Right atrium auricular region (tissue), 2 donors: Measurements from ENCODE around the gene CST8. TPM values are rescaled to one million over a fixed set of nuclear protein-coding genes. Genes with fewer than 3 reads are reported as not detected.

Source experiments
- DNase-seq: peaks from one replicate; pipeline ENCODE4 v3.0.0-alpha.2; 2019; ENCODE audit warnings: low spot score
- H3K27ac ChIP-seq, 2 donors: fragments of 200-600 bp; sonication (generic); 1 replicate in 1 of 2; 2 replicates in 1 of 2; pipeline ENCODE4 v1.5.1; 2016 to 2019
- H3K27me3 ChIP-seq, 2 donors: fragments of 200-600 bp; sonication (generic); one replicate each; pipeline versions ENCODE4 v1.5.1 to v1.6.0; 2017 to 2019
- H3K36me3 ChIP-seq: fragments of 200-600 bp; sonication (generic); one replicate; pipeline ENCODE4 v1.5.1; 2016
- H3K4me1 ChIP-seq, 2 donors: fragments of 200-600 bp; sonication (generic); one replicate each; pipeline versions ENCODE4 v1.5.1 to v1.6.0; 2017 to 2019
- H3K4me3 ChIP-seq, 2 donors: fragments of 200-600 bp; sonication (generic); 1 replicate in 1 of 2; 2 replicates in 1 of 2; pipeline ENCODE4 v1.5.1; 2017 to 2019; ENCODE audit warnings: mild to moderate bottlenecking in 1 of 2, moderate library complexity in 1 of 2
- H3K9me3 ChIP-seq, 2 donors: fragments of 200-600 bp; sonication (generic); one replicate each; pipeline ENCODE4 v1.5.1; 2019
- CTCF ChIP-seq, 2 donors: fragments of 200-600 bp; sonication (generic); IDR thresholded peaks; one replicate each; pipeline ENCODE4 v1.5.1; 2019; ENCODE audit warnings: antibody characterized with exemption in 2 of 2
- total RNA-seq, 2 donors: library from RNA; depleted of rRNA; stranded (reverse); fragments of >200 nt; gene quantifications; one replicate each; pipeline ENCODE4 v1.1.0, GENCODE V29; 2016

The CST8 gene
- total RNA-seq, 2 donors from 2014 or later = not detected

GRCh38 chr20:23492292-23492691 is 1.4 kb downstream of the CST8 start:
- no peak for DNase-seq
- no peak for TF ChIP-seq CTCF (IDR thresholded peaks at IDR 0.05)
- H3K4me3 ChIP-seq = no peak overlapping the region

GRCh38 chr20:23493172-23493772 is 2.4 kb downstream of the CST8 start:
- DNase-seq = no peak
- Histone ChIP-seq H3K27me3 (no peaks in the 10 kb centered on the region), H3K4me3 (no peak overlapping the region), H3K36me3 (no peaks in the 10 kb centered on the region), H3K9me3 (peaks cover 0 to 3% of the 10 kb centered on the region in 2 donors), H3K4me1 (no peaks in the 10 kb centered on the region), H3K27ac (no peak overlapping the region)
- TF ChIP-seq CTCF (IDR thresholded peaks at IDR 0.05) = no peak

More at GRCh38 chr20:23492292-23492691, 1.4 kb downstream of the CST8 start:
- no peaks in the 10 kb centered on the region for H3K27me3 ChIP-seq
- no peaks in the 10 kb centered on the region for H3K36me3 ChIP-seq
- H3K4me1 ChIP-seq = no peaks in the 10 kb centered on the region
- H3K27ac ChIP-seq = no peak overlapping the region
- peaks cover 0 to 3% of the 10 kb centered on the region in 2 donors for H3K9me3 ChIP-seq

- H3K27ac ChIP-seq = no peak overlapping the region
- TF ChIP-seq CTCF (IDR thresholded peaks at IDR 0.05) = no peak
- no peaks in the 10 kb centered on the region for H3K9me3 ChIP-seq
These were observed 6.6 kb downstream of the CST8 start for GRCh38 chr20:23497536-23497935.

GRCh38 chr20:23501926-23502325 is 11.0 kb downstream of the CST8 start:
- no peak for DNase-seq
- Histone ChIP-seq H3K9me3 (no peaks in the 10 kb centered on the region), H3K4me1 (no peaks in the 10 kb centered on the region), H3K36me3 (no peaks in the 10 kb centered on the region), H3K27ac (no peak overlapping the region), H3K27me3 (no peaks in the 10 kb centered on the region), H3K4me3 (no peak overlapping the region)
- TF ChIP-seq CTCF (IDR thresholded peaks at IDR 0.05) = no peak

More at GRCh38 chr20:23497536-23497935, 6.6 kb downstream of the CST8 start:
- H3K27me3 ChIP-seq = no peaks in the 10 kb centered on the region
- no peak overlapping the region for H3K4me3 ChIP-seq
- DNase-seq = no peak
- no peaks in the 10 kb centered on the region for H3K4me1 ChIP-seq
- H3K36me3 ChIP-seq = no peaks in the 10 kb centered on the region

GRCh38 chr20:23503649-23504048 is 12.7 kb downstream of the CST8 start:
- Histone ChIP-seq H3K4me3 (no peak overlapping the region), H3K27me3 (no peaks in the 10 kb centered on the region), H3K27ac (no peak overlapping the region), H3K4me1 (no peaks in the 10 kb centered on the region), H3K36me3 (no peaks in the 10 kb centered on the region), H3K9me3 (no peaks in the 10 kb centered on the region)
- TF ChIP-seq CTCF (IDR thresholded peaks at IDR 0.05) = no peak
- DNase-seq = no peak

- no peaks in the 10 kb centered on the region for H3K36me3 ChIP-seq
- H3K9me3 ChIP-seq = no peaks in the 10 kb centered on the region
- TF ChIP-seq CTCF (IDR thresholded peaks at IDR 0.05) = no peak
- no peak for DNase-seq
- H3K4me3 ChIP-seq = no peak overlapping the region
- H3K27me3 ChIP-seq = no peaks in the 10 kb centered on the region
- no peak overlapping the region for H3K27ac ChIP-seq
- no peaks in the 10 kb centered on the region for H3K4me1 ChIP-seq
These were observed 16.4 kb downstream of the CST8 start for GRCh38 chr20:23507346-23507745.
